Measurements from ENCODE around the gene RPS10.

- TF ChIP-seq CTCF (IDR thresholded peaks at IDR 0.05; ENCODE audit: poor library complexity, severe bottlenecking): no peak
- TF ChIP-seq RAD21 (conservative IDR thresholded peaks at IDR 0.05): no peak
- no peak for TF ChIP-seq POLR2AphosphoS5 (IDR thresholded peaks at IDR 0.05)
- no peak for TF ChIP-seq EZH2 (IDR thresholded peaks at IDR 0.05; ENCODE audit: borderline replicate concordance, insufficient read depth, low read length, poor library complexity, severe bottlenecking)
- no peak for TF ChIP-seq TAF1 (IDR thresholded peaks at IDR 0.05; ENCODE audit: low read depth)
- no peak for TF ChIP-seq REST (IDR thresholded peaks at IDR 0.05; ENCODE audit: borderline replicate concordance)
These were observed 30.0 kb upstream of the RPS10 start for GRCh38 chr6:34455831-34456230.

All from neural cell (in vitro differentiated cells).